Smooth muscle cell of the brain vasculature (primary cell): Measurements from ENCODE around the gene ADAMTS17.
"Not testable (repeated sequence)": the region's sequence is repeated elsewhere in the genome, so short reads cannot be mapped to it uniquely, and the experiment has no call there.

Source experiments
- DNase-seq: peaks from one replicate; pipeline ENCODE4 v3.0.0-alpha.2; 2012; ENCODE audit warnings: low read depth, low spot score

Gene ADAMTS17

GRCh38 chr15:99980752-99981151 is 361.0 kb downstream of the ADAMTS17 start:
- no peak for DNase-seq

- not testable (repeated sequence) for DNase-seq
Measured at GRCh38 chr15:99979886-99980285, 361.9 kb downstream of the ADAMTS17 start.

DNA sequence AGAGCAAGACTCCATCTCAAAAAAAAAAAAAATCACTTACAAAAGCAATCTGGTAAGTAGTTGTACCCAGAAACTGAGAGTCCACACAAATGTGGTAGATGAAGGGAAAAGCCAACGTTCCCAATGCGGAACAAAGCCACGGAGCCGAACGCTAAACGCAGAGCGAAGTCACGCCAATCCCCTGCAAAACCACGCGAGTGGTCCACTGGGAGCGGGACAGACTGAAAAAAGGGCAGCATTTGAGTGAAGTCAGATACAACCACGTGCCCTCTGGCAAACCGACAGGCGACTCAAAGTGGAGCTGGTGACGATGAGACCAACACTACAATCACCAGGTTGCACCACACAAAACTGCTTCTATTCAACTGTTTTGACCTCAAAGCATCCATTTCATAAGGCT is 362.4 kb downstream of the ADAMTS17 start:
- DNase-seq: no peak

GRCh38 chr15:99978426-99978825 is 363.3 kb downstream of the ADAMTS17 start:
- no peak for DNase-seq

DNA sequence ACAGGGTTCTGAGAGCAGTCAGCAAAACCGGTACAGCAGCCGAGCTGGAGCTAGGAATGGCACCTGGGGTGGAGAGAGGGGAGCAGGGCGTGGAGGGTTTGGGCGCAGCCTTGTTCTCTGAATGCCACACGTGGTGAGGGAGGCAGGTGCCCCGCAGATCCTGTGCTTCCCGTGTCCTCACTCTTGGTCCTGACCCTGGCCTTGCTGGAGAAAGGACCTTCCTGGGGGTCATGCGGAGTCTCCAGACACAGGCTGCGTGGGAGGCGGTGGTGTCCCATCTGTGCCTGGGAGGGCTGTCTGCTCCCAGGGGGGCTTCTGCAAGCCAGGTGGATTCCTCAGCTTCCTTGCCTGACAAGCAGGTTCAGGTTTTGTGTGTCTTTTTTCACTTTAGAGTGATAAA is 363.8 kb downstream of the ADAMTS17 start:
- DNase-seq: no peak

- DNase-seq: no peak
Measured at GRCh38 chr15:99976811-99977271, 364.9 kb downstream of the ADAMTS17 start.

DNA sequence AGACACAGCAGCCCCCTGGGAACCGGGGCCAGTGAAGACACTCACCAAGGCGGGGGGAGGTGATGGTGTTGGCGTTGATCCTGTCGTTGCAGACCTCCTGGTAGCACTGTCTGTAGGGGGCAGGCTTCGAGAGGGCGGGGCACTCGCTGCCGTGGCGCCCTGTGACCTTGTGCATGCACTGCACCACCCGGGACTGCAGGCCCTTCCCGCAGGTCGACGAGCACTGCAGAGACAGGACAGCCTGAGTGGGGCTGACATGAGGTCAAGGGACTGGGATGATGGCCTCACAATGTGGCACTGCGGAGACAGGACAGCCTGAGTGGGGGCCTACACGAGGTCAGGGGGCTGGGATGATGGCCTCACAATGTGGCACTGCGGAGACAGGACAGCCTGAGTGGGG is 365.8 kb downstream of the ADAMTS17 start:
- DNase-seq: no peak

DNA sequence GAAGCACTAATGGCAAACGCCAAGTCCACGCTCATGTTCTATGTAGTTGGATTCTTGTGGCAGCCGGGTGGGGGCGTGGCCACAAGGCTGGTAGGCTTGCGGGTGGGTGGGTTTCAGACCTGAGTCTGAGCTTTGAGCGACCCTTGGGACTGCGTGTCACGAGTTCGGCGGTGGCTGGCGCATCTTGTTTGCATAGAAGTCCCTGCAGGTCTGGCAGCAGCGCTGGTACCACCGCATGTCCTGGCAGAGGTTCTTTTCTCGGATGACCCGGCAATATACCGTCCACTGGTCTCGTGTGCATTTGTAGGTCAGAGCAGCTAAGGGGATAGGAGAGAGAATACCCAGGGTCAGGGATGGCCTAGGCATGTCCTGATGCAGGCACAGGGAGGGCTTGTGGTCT is 367.5 kb downstream of the ADAMTS17 start:
- DNase-seq: no peak

DNA sequence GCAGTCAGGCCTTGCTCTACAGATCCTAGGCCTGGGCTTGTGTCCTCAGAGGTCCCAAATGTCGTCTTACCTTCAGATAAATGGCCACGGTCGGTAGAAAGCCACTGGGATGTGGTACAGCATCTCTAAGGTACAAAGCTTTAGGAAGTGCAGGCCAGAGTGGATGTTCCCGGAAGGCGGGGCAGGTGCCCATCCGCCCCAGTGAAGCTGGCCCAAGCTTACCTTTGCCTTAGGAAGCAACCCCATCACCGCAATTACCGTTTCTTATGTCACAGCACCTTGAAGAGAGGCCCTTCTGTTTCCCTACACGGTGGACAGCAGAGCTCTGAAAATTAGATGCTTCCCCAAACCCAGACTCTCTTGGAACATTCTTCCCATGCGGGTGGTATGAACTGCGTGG is 368.4 kb downstream of the ADAMTS17 start:
- no peak for DNase-seq

DNA sequence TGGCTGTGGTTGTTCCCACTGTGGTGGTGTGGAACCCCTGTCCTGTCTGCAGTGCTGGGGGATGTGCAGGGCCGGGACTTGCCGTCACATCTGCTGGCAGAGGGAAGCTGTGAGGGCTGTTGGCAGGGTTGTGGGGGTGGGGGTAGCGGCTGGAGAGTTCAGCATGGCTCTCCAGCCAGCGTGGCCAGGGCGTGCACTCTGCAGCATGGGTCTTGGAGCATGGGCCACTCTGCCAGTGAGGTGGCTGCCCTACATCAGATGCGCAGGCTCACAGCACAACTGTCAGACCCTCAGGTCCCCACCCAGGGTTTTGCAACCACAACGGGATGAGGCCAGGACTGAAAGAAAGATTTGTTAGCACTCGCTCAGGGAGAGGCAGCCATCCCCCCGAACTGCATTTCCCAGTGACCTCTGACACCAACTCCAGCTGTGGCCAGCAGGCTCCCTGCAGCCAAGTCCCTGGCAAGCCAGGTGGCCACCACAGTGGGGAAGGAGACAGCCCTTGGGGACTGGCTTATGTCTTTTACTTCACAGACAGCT is 370.8 kb downstream of the ADAMTS17 start:
- DNase-seq: no peak

GRCh38 chr15:99969261-99969920 is 372.4 kb downstream of the ADAMTS17 start:
- DNase-seq: no peak

DNA sequence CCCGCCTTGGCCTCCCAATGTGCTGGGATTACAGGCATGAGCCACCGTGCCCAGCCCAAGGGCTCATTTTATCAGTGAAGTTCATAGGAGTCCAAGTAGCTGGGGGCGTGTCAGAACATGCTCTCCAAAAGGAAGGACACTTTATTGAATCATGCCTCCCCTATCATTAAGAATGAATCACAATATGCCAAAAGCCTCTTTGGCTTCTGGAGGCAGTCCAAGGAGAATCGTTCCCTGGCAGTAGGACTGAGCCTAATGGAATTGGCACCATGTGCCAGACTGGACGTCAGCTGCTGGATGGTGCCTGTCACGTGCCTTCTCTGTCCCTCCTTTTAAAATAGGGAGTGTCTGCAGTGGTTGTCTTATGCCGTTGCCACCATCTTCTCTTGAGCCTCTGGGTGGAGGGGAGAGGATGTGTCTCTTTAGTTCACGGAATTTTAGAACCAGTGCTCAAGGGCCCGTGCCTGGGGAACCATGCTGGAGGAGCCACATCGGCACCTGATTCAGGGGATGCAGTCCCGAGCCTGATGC is 373.9 kb downstream of the ADAMTS17 start:
- DNase-seq: no peak

DNA sequence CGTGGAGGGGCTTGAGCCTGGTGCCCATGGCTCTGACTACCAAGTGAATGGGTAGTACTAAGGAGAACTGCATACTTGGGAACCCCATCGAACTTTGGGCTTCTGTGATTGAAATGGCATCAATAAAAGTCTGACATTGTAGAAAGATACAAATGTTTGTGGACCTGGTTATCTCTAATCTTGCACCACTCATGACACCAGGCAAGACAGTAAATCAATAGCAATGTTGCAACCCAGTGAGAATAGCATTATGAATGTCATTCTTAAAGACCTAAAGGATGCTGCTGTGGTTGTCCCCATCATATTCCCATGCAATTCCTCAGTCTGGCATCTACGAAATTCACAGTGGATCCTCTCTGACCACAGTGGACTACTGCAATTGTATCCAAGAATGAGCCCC is 375.0 kb downstream of the ADAMTS17 start:
- DNase-seq: no peak

DNA sequence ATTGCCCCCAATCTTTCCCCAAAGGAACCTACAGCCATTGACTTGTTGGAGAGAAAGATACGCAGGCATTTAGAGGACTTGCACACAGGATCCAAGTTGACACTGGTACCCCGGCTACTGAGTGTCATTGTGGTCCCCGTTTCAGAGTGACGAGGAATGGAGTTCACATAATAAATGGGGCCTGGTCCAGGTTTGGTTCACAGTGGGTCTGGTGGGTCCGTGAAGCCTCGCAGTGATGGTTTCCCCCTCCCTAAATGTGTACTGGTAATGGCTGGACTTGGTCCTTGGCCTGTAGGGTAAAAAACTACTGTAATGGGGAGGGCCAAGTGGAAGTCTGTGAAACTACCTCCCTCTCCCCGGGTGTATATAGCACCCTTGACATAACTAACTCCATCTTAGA is 376.4 kb downstream of the ADAMTS17 start:
- DNase-seq: no peak

DNA sequence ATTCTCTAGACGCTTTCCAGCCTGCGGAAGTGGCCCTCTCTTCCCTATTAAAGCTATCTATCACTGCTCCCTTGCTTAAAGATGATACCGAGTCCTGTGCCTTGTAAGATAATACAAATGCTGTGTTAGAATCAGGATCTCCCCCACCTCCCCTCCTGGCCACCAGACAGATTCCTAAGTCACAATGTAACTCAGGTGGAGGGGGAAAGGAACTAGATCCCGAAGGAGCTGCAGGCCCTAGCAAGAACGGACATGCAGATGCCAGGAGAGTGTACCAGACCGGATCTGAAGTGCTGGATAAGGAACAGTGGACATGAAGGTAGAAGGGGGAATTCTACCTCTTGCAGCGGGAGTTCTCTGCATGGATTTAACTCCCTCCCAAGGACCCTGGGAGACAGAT is 377.8 kb downstream of the ADAMTS17 start:
- DNase-seq: no peak

DNA sequence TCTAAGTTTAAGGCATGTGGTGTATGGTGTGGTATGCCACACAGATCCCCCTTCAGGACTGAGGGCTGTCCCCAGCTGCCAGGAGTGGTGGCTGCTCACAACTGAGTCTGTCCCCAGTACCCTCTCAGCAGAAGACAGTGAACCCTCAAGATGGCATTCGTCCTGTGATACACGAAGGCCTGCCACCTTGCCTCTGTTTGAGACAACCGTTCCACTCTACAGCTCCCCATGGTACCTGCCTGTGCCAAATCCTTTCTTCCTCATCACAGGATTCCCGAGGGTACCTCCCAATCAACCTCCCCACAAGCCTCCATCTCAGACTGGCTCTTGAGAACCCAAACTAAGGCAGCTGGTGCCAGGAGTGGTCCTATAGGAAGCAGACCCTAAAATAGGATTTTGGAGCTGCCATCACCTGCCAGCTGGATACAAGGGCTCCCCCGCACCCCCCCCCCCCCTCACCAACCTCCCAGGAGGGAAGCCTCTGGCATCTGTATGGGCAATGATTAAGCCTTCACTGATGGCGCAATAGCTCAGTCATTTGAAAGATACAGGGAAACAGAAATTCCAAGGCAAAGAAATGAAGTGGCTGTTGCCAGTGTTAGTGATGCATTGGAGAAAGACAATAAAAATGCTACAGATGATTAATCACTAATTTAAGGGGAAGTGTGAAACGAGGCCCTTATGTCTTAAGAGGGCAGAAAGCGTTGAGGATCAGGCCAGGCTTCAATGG is 378.5 kb downstream of the ADAMTS17 start:
- no peak for DNase-seq

DNA sequence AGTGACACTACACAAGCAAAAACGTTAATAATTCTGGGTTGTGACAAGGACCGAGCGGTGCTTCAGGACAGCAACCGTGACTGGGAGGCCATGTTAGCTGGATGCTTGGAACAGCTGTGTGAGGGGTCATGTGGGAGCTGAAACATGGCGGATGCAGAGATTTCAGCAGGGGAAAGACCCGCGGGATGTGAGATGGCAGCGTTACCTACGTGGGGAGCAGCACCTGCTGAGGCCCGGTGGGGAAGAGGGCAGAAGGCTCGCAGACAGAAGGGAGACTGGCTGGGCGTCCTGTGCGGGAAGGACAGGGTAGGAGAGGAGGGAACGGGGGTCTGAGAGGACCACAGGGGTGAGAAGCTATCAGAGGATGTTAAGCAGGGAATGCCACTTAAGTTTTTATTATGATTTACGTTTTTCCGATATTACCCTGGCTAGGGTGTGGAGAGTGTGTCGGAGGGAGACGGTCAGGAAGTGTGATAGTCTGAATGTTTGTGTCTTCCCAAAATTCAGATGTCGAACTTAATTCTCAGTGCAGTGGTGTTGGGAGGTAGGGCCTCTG is 379.7 kb downstream of the ADAMTS17 start:
- no peak for DNase-seq

DNA sequence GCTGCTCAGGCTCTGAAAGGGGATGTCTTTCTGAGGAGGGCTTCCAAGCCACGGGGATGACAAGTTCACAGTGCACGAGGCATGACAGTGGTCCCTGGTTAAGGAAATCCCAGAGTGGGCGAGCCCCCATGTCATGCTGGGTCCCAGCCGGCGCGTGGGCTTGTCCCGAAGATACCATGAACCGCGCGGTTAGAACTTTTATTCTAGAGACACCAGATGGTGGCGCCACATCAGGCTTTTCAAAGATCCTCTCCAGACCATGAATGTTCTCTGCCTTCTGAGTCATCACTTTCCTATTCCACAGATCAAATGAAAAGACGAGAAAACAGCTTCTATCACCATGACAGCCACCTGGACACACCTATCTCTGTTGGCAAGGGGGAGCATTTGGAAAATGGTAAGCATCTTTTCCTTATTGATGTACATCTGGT is 380.7 kb downstream of the ADAMTS17 start:
- DNase-seq: no peak

DNA sequence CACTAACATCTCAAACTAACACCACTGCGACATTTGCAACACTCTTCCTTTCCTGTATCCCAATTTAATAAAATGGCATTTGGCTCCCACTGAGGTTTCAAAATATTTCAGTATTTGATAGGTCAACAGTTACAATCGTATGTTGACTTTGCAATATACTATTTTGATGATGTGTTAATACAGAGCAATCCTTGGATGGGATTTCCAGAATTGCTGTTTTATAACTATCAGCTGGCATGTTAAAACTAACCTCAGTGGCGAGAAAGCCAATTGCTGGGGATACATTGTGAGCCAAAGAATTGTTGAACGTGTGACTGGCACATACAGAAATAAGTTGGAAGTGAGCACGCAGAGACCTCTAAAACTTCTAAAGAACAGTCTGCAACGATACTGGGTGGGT is 382.4 kb downstream of the ADAMTS17 start:
- DNase-seq: no peak

DNA sequence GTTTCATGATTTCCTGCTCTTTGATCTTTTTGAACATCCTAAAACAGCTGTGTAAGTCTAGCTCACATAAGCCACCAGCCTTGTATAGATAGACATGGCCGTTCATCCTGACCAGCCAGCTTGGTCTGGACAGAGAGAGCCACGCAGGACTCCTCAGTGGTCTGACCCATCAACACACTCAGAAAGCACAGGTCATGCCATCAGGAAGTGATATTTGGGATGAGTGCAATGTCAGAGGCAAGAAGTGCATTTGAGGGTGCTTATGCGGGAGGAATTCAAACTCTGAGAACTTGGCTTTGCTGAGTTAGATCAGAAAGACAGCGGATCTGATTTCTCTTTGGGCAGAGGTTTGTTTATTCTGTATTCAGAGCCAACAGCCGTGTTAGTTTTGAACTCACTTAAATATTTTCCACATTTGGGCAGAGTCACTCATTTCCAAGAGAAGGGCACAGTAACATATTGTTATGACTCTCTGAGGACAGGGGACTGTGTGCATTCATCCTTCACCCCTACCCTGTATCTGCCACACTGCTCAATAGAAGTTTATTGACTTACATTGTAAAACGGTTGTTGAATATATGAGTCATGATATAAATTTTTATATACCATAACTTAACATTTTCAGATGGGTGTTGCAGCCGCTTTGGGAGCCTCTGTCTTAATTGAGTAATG is 383.2 kb downstream of the ADAMTS17 start:
- no peak for DNase-seq

GRCh38 chr15:99957642-99958013 is 384.1 kb downstream of the ADAMTS17 start:
- no peak for DNase-seq
